Ovary (tissue), 9 donors: Measurements from ENCODE around the gene CCDC3. TPM values are rescaled to one million over a fixed set of nuclear protein-coding genes. Genes with fewer than 3 reads are reported as not detected.

ENCODE experiments used
- DNase-seq, 5 donors: peaks; one replicate each; pipeline ENCODE4 v3.0.0-alpha.2; 2019 to 2020
- H3K27ac ChIP-seq, 2 donors: fragments of 200-600 bp; one replicate each; pipeline versions ENCODE4 v1.5.1 to v1.8.0; 2019 to 2022
- H3K27me3 ChIP-seq: fragments of 200-600 bp; one replicate; pipeline ENCODE4 v1.8.0; 2022
- H3K36me3 ChIP-seq: fragments of 200-600 bp; sonication (generic); one replicate; pipeline ENCODE4 v1.5.1; 2019
- H3K4me1 ChIP-seq: one replicate; pipeline ENCODE4 v1.8.1; 2013; ENCODE audit warnings: mild to moderate bottlenecking, moderate library complexity; ENCODE audit not compliant: insufficient read depth
- H3K4me3 ChIP-seq: fragments of 200-600 bp; sonication (generic); one replicate; pipeline ENCODE4 v1.5.1; 2017
- H3K9me3 ChIP-seq, 2 donors: fragments of 200-600 bp in 1 of 2; sonication (generic) in 1 of 2; one replicate each; pipeline versions ENCODE4 v1.5.1 to v1.8.1; 2013 to 2019; ENCODE audit warnings: mild to moderate bottlenecking in 1 of 2, moderate library complexity in 1 of 2
- CTCF ChIP-seq, 3 donors: fragments of 450-650 bp in 2 of 3; fragments of 200-600 bp in 1 of 3; IDR thresholded peaks; one replicate each; pipeline versions ENCODE4 v1.5.1 to v1.8.0; 2016 to 2022; ENCODE audit warnings: antibody characterized with exemption in 3 of 3, mild to moderate bottlenecking in 1 of 3
- EP300 ChIP-seq: sonication (generic); formaldehyde crosslinking; IDR thresholded peaks from one replicate; pipeline ENCODE4 v1.6.1; 2017; ENCODE audit warnings: antibody characterized with exemption
- POLR2A ChIP-seq: fragments of 450-650 bp; IDR thresholded peaks from one replicate; pipeline ENCODE4 v1.6.1; 2017; ENCODE audit warnings: antibody characterized with exemption, mild to moderate bottlenecking, moderate library complexity
- WGBS, 3 donors: extraction: QIAGEN DNeasy Blood & Tissue Kit in 1 of 3; methylation state at CpG; one replicate each; pipeline versions ENCODE4 v1.1.5 to v1.1.7; 2013 to 2017; 5-methylcytosine and 5-hydroxymethylcytosine counted together
- intact Hi-C, 4 donors: fragments of 100-400 bp; cut with DNase I; formaldehyde crosslinking; loops; one replicate each; pipeline versions ENCODE4 v1.11.0 to v1.15.1; 2022 to 2023
- polyA plus RNA-seq, 2 donors: library from polyadenylated mRNA; stranded (reverse); fragments of 200-250 nt in 1 of 2; fragments of 350-450 nt in 1 of 2; fragmentation: Illumina TruSeq in 1 of 2; extraction: RNeasy Lipid Tissue Mini Kit (QIAGEN cat#74804) in 1 of 2; gene quantifications; one replicate each; pipeline ENCODE4 v1.2.3, GENCODE V29; 2013 to 2014
- total RNA-seq, 7 donors: library from RNA; depleted of rRNA in 2 of 7; stranded (reverse); fragments of >200 nt in 2 of 7; fragmentation: NEBNext Ultra II Directional in 3 of 7; extraction: Animal tissue kit (Norgen Biotek cat#: 25700) in 3 of 7; gene quantifications; one replicate each; pipeline versions ENCODE4 v1.1.0 to v1.2.4, GENCODE V29; 2016 to 2023
- donor health status: DM: no; HTN: no; CAD: no; lungs with moderate emphysema.
- donor health status: DM: no; HTN: no; CAD: no.
- donor health status: Bipolar disorder and iron deficiency.
- donor health status: DM: yes; HTN: yes; CAD: no.
- donor health status: DM: no; HTN: no; CAD: no.
- donor health status: DM: yes; HTN: yes; CAD: no.

CCDC3 gene
- total and polyA plus RNA-seq, 9 donors = 14.3 to 190 (median 53.7) TPM

- peak; percentile 63 to 79 (median 78) for DNase-seq
- 3 to 8% (median 6%) methylated on average over 15 of the region's 15 CpGs for WGBS, 3 donors
- Histone ChIP-seq H3K9me3 (no peaks in the 10 kb centered on the region), H3K27ac (peak overlapping the region; percentile 70 to 88), H3K4me1 (peaks cover 19% of the 10 kb centered on the region), H3K4me3 (peak overlapping the region; percentile 20), H3K36me3 (no peaks in the 10 kb centered on the region), H3K27me3 (no peaks in the 10 kb centered on the region)
- intact Hi-C loops = no loop called here
- TF ChIP-seq EP300 (no peak), CTCF (IDR thresholded peaks at IDR 0.05) (no peak), POLR2A (no peak)
Observed at GRCh38 chr10:12960334-12960898, 41.1 kb downstream of the CCDC3 start.

- Histone ChIP-seq H3K9me3 (no peaks in the 10 kb centered on the region), H3K27me3 (no peaks in the 10 kb centered on the region), H3K4me1 (peaks cover 19% of the 10 kb centered on the region), H3K4me3 (no peak overlapping the region), H3K36me3 (no peaks in the 10 kb centered on the region), H3K27ac (peak overlapping the region in 1 of 2 donors; percentile 88)
- intact Hi-C loops = no loop called here
- no peak for TF ChIP-seq CTCF (IDR thresholded peaks at IDR 0.05)
- no peak for TF ChIP-seq EP300
- no peak for TF ChIP-seq POLR2A
- 92 to 98% (median 95%) methylated on average over 5 of the region's 5 CpGs for WGBS, 3 donors
- DNase-seq = no peak
Observed at GRCh38 chr10:12958546-12959110, 42.9 kb downstream of the CCDC3 start.

DNA sequence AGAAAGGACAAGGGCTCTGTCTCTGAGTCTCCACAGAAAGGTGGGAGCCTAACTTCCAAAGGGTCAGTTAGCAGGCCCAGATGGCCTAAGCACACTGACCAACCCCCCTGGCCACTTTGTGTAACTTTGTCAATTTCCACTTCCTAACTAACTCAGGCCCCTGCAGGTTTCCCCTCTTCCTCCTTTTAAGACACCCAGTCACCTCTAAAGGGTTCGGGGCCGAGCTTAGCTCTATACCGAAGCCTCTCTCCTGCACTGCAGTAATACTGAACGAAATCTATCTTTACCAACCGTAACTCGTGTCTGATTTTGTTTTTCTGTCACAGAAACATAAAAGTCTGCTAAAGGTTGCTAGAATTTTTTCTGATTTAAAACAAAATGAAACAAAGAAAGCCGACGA is 44.4 kb downstream of the CCDC3 start:
- intact Hi-C loops = no loop called here
- no peaks in the 10 kb centered on the region for H3K27me3 ChIP-seq

DNA sequence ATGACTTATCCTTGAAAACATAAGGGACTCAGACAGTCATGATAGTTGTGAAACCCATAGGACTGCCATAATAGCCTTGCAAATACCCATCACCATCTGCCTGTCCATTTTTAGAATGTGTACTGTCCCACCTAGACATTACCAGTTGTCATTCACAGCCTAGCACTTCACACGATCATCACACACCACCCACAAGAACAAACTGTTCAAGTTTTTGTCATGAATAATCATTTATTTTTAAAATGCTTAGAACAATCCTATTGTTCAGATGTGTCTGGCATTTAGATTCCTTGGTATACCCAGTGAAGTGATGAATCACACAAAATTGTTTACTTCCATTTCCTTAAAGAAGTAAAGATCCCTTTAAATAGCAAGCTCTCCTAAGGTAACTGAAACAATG is 46.6 kb downstream of the CCDC3 start:
- no peak overlapping the region for H3K4me3 ChIP-seq
- no peak for DNase-seq
- no peaks in the 10 kb centered on the region for H3K27me3 ChIP-seq
- H3K9me3 ChIP-seq = no peaks in the 10 kb centered on the region
- TF ChIP-seq POLR2A = no peak
- no peak for TF ChIP-seq CTCF (IDR thresholded peaks at IDR 0.05)
- no peak for TF ChIP-seq EP300
- intact Hi-C loops = no loop called here
- WGBS, 3 donors = 0% methylated on average over 1 of the region's 1 CpG
- H3K27ac ChIP-seq = no peak overlapping the region
- H3K36me3 ChIP-seq = no peaks in the 10 kb centered on the region
- peaks cover 13% of the 10 kb centered on the region for H3K4me1 ChIP-seq

More for the DNA sequence above, 44.4 kb downstream of the CCDC3 start:
- no peak for DNase-seq
- no peak for TF ChIP-seq EP300
- TF ChIP-seq CTCF (IDR thresholded peaks at IDR 0.05) = no peak
- TF ChIP-seq POLR2A = no peak
- no peak overlapping the region for H3K4me3 ChIP-seq
- H3K9me3 ChIP-seq = no peaks in the 10 kb centered on the region
- no peak overlapping the region for H3K27ac ChIP-seq
- H3K36me3 ChIP-seq = no peaks in the 10 kb centered on the region
- H3K4me1 ChIP-seq = peaks cover 19% of the 10 kb centered on the region
- WGBS, 3 donors = 85 to 87% (median 85%) methylated on average over 8 of the region's 8 CpGs
